Muscle layer of duodenum (tissue), 2 donors: ENCODE measurements around the gene RAD51B.

ENCODE experiments used
- H3K27ac ChIP-seq: one replicate; pipeline ENCODE4 v1.7.0; 2013; ENCODE audit warnings: mild to moderate bottlenecking, low read length
- H3K27me3 ChIP-seq: one replicate; pipeline ENCODE4 v1.7.0; 2013; ENCODE audit warnings: low read depth, mild to moderate bottlenecking, control low read depth, low read length
- H3K36me3 ChIP-seq, 2 donors: one replicate each; pipeline ENCODE4 v1.7.0; 2013; ENCODE audit warnings: low read length in 2 of 2, control low read depth in 1 of 2, mild to moderate bottlenecking in 1 of 2; ENCODE audit not compliant: insufficient read depth in 2 of 2, control insufficient read depth in 1 of 2
- H3K4me1 ChIP-seq, 2 donors: one replicate each; pipeline ENCODE4 v1.7.0; 2013; ENCODE audit warnings: low read length in 2 of 2, mild to moderate bottlenecking in 2 of 2, control low read depth in 1 of 2, moderate library complexity in 1 of 2; ENCODE audit not compliant: insufficient read depth in 2 of 2, control insufficient read depth in 1 of 2
- H3K4me3 ChIP-seq, 2 donors: one replicate each; pipeline ENCODE4 v1.7.0; 2013; ENCODE audit warnings: low read length in 2 of 2, low read depth in 1 of 2, mild to moderate bottlenecking in 1 of 2
- H3K9me3 ChIP-seq, 2 donors: one replicate each; pipeline ENCODE4 v1.7.0; 2013; ENCODE audit warnings: low read length in 2 of 2, control low read depth in 1 of 2, mild to moderate bottlenecking in 1 of 2; ENCODE audit not compliant: control insufficient read depth in 1 of 2
- donor health status: healthy.

Gene RAD51B

DNA sequence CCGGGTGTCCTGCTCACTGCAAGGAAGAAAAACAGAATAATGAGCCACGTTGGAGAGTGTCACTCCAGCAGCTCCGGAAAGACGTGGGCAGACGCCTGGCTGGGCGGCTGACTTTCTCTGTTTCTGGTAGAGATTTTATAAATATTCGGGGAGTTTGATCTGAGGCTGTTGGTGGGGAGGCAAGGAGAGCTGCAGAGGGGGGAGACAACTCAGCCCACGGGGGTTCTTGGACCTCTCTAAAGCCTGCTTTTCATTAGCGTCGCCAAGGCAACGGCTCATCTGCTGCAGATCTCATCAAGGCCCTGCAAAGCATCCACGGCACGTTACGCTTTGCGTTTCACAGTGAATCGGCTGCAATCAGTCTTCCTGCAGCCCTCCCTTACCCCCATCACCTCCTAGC lies 766.1 kb downstream of the RAD51B start:
- no peaks in the 10 kb centered on the region for H3K9me3 ChIP-seq
- no peak overlapping the region for H3K4me3 ChIP-seq
- H3K4me1 ChIP-seq = peaks cover 13 to 41% of the 10 kb centered on the region in 2 donors
- H3K36me3 ChIP-seq = no peaks in the 10 kb centered on the region
- no peak overlapping the region for H3K27ac ChIP-seq
- no peaks in the 10 kb centered on the region for H3K27me3 ChIP-seq

GRCh38 chr14:68586896-68587751 lies 767.5 kb downstream of the RAD51B start:
- Histone ChIP-seq H3K36me3 (no peaks in the 10 kb centered on the region), H3K4me3 (no peak overlapping the region), H3K27ac (peak overlapping the region; percentile 42), H3K4me1 (peaks cover 13 to 41% of the 10 kb centered on the region in 2 donors), H3K27me3 (no peaks in the 10 kb centered on the region), H3K9me3 (no peaks in the 10 kb centered on the region)

DNA sequence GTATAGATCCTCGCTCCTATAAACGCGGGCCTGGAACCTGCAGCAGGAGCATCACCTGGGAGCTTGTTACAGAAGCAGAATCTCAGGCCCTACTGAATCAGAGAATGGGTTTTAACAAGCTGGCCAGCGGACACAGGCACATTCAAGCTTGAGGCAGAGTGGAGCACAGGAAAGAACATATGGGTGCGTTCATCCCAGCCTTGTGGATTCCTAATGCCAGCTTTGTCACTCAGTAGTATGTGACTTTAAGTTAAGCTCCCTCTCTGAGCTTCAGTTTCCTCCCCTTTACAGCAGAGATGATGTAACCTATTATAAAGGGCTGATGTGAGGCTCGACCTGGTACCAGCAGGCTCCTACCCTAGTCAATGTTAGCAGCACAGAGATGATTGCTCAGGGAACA lies 768.4 kb downstream of the RAD51B start:
- H3K27me3 ChIP-seq = no peaks in the 10 kb centered on the region
- H3K4me1 ChIP-seq = peaks cover 13 to 41% of the 10 kb centered on the region in 2 donors
- no peaks in the 10 kb centered on the region for H3K9me3 ChIP-seq
- peak overlapping the region; percentile 14 for H3K27ac ChIP-seq
- no peaks in the 10 kb centered on the region for H3K36me3 ChIP-seq
- no peak overlapping the region for H3K4me3 ChIP-seq

- no peaks in the 10 kb centered on the region for H3K27me3 ChIP-seq
- peaks cover 17 to 41% of the 10 kb centered on the region in 2 donors for H3K4me1 ChIP-seq
- H3K4me3 ChIP-seq = no peak overlapping the region
- no peaks in the 10 kb centered on the region for H3K9me3 ChIP-seq
- peak overlapping the region; percentile 2 for H3K27ac ChIP-seq
- no peaks in the 10 kb centered on the region for H3K36me3 ChIP-seq
These were observed 770.0 kb downstream of the RAD51B start for GRCh38 chr14:68589447-68590200.

- Histone ChIP-seq H3K36me3 (no peaks in the 10 kb centered on the region), H3K4me1 (peaks cover 17 to 41% of the 10 kb centered on the region in 2 donors), H3K4me3 (no peak overlapping the region), H3K27me3 (no peaks in the 10 kb centered on the region), H3K27ac (peak overlapping the region; percentile 2), H3K9me3 (no peaks in the 10 kb centered on the region)
These were observed 770.6 kb downstream of the RAD51B start for GRCh38 chr14:68590201-68590522.

DNA sequence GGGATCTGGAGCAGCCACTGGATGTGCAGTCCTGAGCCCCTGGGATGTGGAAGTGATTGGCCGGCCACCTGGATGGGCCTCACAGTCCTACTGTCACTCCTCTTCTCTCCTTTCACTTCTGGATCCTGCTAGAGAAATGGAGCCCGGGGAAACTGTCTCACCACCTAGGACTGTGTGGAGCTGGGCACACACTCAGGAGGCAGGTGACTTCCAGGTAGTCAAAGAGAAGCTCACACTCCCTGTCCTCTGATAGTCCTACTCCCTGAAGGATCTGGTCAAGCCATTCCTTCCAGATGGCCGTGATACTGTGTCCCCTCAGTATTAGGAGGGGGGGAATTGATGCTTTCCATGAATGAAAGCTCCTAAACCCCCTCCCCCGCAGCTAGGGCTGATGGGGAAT lies 772.2 kb downstream of the RAD51B start:
- H3K36me3 ChIP-seq = no peaks in the 10 kb centered on the region
- H3K27ac ChIP-seq = no peak overlapping the region
- peaks cover 17 to 33% of the 10 kb centered on the region in 2 donors for H3K4me1 ChIP-seq
- no peaks in the 10 kb centered on the region for H3K27me3 ChIP-seq
- no peak overlapping the region for H3K4me3 ChIP-seq
- no peaks in the 10 kb centered on the region for H3K9me3 ChIP-seq

- H3K27me3 ChIP-seq = no peaks in the 10 kb centered on the region
- H3K9me3 ChIP-seq = no peaks in the 10 kb centered on the region
- H3K27ac ChIP-seq = no peak overlapping the region
- peaks cover 11 to 24% of the 10 kb centered on the region in 2 donors for H3K4me1 ChIP-seq
- H3K36me3 ChIP-seq = no peaks in the 10 kb centered on the region
- no peak overlapping the region for H3K4me3 ChIP-seq
These were observed 773.5 kb downstream of the RAD51B start for GRCh38 chr14:68592948-68593556.

DNA sequence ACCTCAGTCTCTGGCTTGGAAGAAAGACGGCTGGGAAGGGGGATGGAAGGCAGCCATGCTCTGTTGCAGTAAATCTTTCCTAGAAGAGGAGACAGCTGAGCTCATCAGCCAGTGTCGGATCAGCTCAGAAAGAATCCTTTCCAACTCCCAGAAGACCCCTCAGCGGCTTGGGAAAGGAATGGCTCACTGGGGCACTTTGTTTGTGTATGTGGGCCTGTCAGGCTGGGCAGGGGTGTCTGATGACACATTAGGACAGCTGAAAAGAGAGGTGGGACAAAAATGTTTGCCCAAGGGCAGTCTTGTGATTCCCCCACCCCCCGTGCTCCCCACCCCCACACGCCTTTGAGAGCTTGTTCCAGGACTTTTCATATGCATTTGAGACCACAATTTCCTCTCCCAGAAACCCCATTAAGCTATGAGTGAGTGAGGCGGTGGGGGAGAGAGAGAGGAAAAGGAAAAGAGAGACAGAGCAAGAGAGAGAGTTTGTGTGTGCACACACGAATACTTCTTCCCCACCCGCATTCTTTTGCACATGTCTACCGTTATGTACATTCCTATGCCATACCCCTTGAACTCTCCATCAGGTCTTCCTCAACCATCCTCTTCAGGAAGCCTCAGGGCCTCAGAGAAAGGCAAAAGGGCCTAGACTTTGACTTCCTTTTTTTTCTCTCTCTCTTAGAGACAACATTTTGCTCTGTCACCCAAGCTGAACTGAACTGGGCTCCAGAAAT lies 774.4 kb downstream of the RAD51B start:
- H3K9me3 ChIP-seq = no peaks in the 10 kb centered on the region
- peaks cover 16 to 27% of the 10 kb centered on the region in 2 donors for H3K4me1 ChIP-seq
- no peak overlapping the region for H3K4me3 ChIP-seq
- H3K27me3 ChIP-seq = no peaks in the 10 kb centered on the region
- peaks cover 0 to 2% of the 10 kb centered on the region in 2 donors for H3K36me3 ChIP-seq
- H3K27ac ChIP-seq = no peak overlapping the region

- H3K36me3 ChIP-seq = peaks cover 0 to 4% of the 10 kb centered on the region in 2 donors
- H3K9me3 ChIP-seq = no peaks in the 10 kb centered on the region
- H3K27me3 ChIP-seq = no peaks in the 10 kb centered on the region
- H3K27ac ChIP-seq = no peak overlapping the region
- H3K4me3 ChIP-seq = no peak overlapping the region
- H3K4me1 ChIP-seq = peaks cover 18 to 21% of the 10 kb centered on the region in 2 donors
These were observed 775.3 kb downstream of the RAD51B start for GRCh38 chr14:68594737-68595380.

DNA sequence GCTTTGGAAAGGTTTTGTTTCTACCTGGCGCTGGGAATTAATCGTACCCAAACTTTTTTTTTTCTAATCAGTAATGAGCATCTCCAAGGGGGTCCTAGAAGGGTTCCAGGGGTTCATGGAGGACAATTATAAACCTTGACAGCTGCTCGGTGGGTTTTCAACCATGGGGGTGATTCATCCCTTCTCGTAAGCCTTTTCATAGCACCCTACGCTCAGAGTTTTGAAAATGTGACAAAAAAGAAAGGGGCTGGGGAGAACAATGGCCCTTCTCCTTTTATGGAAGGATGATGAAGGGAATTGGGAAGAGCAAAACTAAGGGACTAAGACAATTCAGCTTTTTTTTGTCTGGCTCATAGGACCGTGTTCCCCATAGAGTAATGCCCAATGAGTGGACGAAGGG lies 776.6 kb downstream of the RAD51B start:
- Histone ChIP-seq H3K27ac (no peak overlapping the region), H3K27me3 (no peaks in the 10 kb centered on the region), H3K4me3 (no peak overlapping the region), H3K9me3 (no peaks in the 10 kb centered on the region), H3K36me3 (peaks cover 0 to 4% of the 10 kb centered on the region in 2 donors), H3K4me1 (peaks cover 12 to 18% of the 10 kb centered on the region in 2 donors)
